OCI-LY7 (cell line): ENCODE data around the gene FOXP1. TPM values are rescaled to one million over a fixed set of nuclear protein-coding genes. Genes with fewer than 3 reads are reported as not detected.

Experiments used
- BruUV-seq: library from RNA; stranded (reverse); fragments of 400-500 nt; replicated peaks from 2 replicates; lab custom pipeline; 2021; lab: Mats Ljungman, UMichigan
- CTCF ChIA-PET: fragments of 300-600 bp; sonication (Branson Sonifier 250); formaldehyde crosslinking; loops from one replicate; lab custom pipeline; 2022; ENCODE audit warnings: antibody characterized with exemption; ENCODE audit not compliant: unreplicated experiment; lab: Charles Lee
- POLR2A ChIA-PET: fragments of 300-600 bp; sonication (Branson Sonifier 250); formaldehyde crosslinking; loops from one replicate; lab custom pipeline; 2022; ENCODE audit warnings: antibody characterized with exemption; lab: Charles Lee
- DNase-seq: peaks from one replicate; pipeline ENCODE4 v3.0.0-alpha.2; 2015; ENCODE audit warnings: low spot score
- H2AFZ ChIP-seq: fragments of 200-600 bp; sonication (generic), shearing (Covaris generic); 2 replicates; pipeline ENCODE4 v1.6.1; 2014; ENCODE audit warnings: mild to moderate bottlenecking, antibody characterized with exemption, low read length, moderate library complexity
- H3K27ac ChIP-seq: fragments of 200-600 bp; sonication (generic); 2 replicates; pipeline ENCODE4 v1.5.1; 2014; ENCODE audit warnings: mixed run types, low read depth, mild to moderate bottlenecking, moderate library complexity, low read length, inconsistent platforms; ENCODE audit not compliant: poor library complexity, severe bottlenecking
- H3K36me3 ChIP-seq: fragments of 200-600 bp; sonication (generic); 2 replicates; pipeline ENCODE4 v1.6.1; 2014; ENCODE audit warnings: mild to moderate bottlenecking, antibody characterized with exemption, low read length, moderate library complexity, mixed read lengths; ENCODE audit not compliant: insufficient read depth
- H3K4me1 ChIP-seq: fragments of 200-600 bp; sonication (generic); 2 replicates; pipeline ENCODE4 v1.5.1; 2014; ENCODE audit warnings: mild to moderate bottlenecking, low read length; ENCODE audit not compliant: insufficient read depth, poor library complexity, severe bottlenecking
- H3K4me2 ChIP-seq: fragments of 200-600 bp; sonication (generic); 2 replicates; pipeline ENCODE4 v1.6.1; 2014; ENCODE audit warnings: mild to moderate bottlenecking, low read length
- H3K4me3 ChIP-seq: fragments of 200-600 bp; sonication (generic); 2 replicates; pipeline ENCODE4 v1.5.1; 2014; ENCODE audit warnings: mild to moderate bottlenecking, low read depth, low read length; ENCODE audit not compliant: poor library complexity, severe bottlenecking
- H3K79me2 ChIP-seq: fragments of 200-600 bp; sonication (generic); 2 replicates; pipeline ENCODE4 v1.6.1; 2016; ENCODE audit warnings: low read depth, mild to moderate bottlenecking, low read length, moderate library complexity, mixed read lengths; ENCODE audit not compliant: insufficient read depth
- H3K9me2 ChIP-seq: fragments of 200-600 bp; sonication (generic); 2 replicates; pipeline ENCODE4 v1.6.1; 2016; ENCODE audit warnings: mild to moderate bottlenecking, low read length, mixed read lengths; ENCODE audit not compliant: insufficient read depth
- H3K9me3 ChIP-seq: fragments of 200-600 bp; sonication (generic); 2 replicates; pipeline ENCODE4 v1.6.1; 2014; ENCODE audit warnings: mild to moderate bottlenecking, mixed run types, low read length, mixed read lengths
- H4K20me1 ChIP-seq: fragments of 200-600 bp; sonication (generic); 2 replicates; pipeline ENCODE4 v1.6.1; 2014; ENCODE audit warnings: mild to moderate bottlenecking, antibody characterized with exemption, low read length, moderate library complexity, mixed read lengths; ENCODE audit not compliant: insufficient read depth
- CTCF ChIP-seq: fragments of 200-600 bp; sonication (generic); conservative IDR thresholded peaks from 2 replicates; pipeline ENCODE4 v1.5.1; 2014; ENCODE audit warnings: mild to moderate bottlenecking, antibody characterized with exemption, low read length, moderate library complexity, mixed read lengths
- EZH2phosphoT487 ChIP-seq: fragments of 200-600 bp; sonication (generic); IDR thresholded peaks from 2 replicates; pipeline ENCODE4 v1.6.1; 2018; ENCODE audit warnings: low read depth, borderline replicate concordance, mild to moderate bottlenecking, mixed run types, antibody characterized with exemption, low read length, moderate library complexity, mixed read lengths
- intact Hi-C: fragments of 100-400 bp; cut with micrococcal nuclease; formaldehyde crosslinking; loops from one replicate; pipeline ENCODE4 v1.10.0; 2022; ENCODE audit not compliant: unreplicated experiment
- total RNA-seq, 2 experiments: library from RNA; depleted of rRNA in 1 of 2; stranded (reverse); fragments of >200 nt in 1 of 2; shearing (Covaris generic) in 1 of 2; gene quantifications; 2 replicates each; pipeline ENCODE4 v1.2.3, GENCODE V29; 2014 to 2022

Gene FOXP1
- total RNA-seq, 2 experiments from 2014 or later, result 87.3 to 151 TPM

GRCh38 chr3:71309342-71309741, 274.2 kb downstream of the FOXP1 start:
- no peak for DNase-seq
- H3K9me3 ChIP-seq, result no peaks in the 10 kb centered on the region
- no peaks in the 10 kb centered on the region for H3K4me1 ChIP-seq
- no peak for TF ChIP-seq CTCF
- TF ChIP-seq EZH2phosphoT487, result no peak
- no peaks in the 10 kb centered on the region for H3K79me2 ChIP-seq
- no peak overlapping the region for H3K4me3 ChIP-seq
- H3K27ac ChIP-seq, result no peak overlapping the region
- ChIA-PET POLR2A (interaction anchor here (0.7 kb wide), 1 partner anchor 24 kb away, joined by 3 read pairs; no protein-coding TSS in a partner anchor), CTCF (no interaction called here)
- no peaks in the 10 kb centered on the region for H3K9me2 ChIP-seq
- H2AFZ ChIP-seq, result no peak overlapping the region
- H4K20me1 ChIP-seq, result peaks cover 8% of the 10 kb centered on the region
- H3K4me2 ChIP-seq, result no peak overlapping the region
- BruUV-seq, result no TSS peak
- no peaks in the 10 kb centered on the region for H3K36me3 ChIP-seq
- intact Hi-C loops, result no loop called here

DNA sequence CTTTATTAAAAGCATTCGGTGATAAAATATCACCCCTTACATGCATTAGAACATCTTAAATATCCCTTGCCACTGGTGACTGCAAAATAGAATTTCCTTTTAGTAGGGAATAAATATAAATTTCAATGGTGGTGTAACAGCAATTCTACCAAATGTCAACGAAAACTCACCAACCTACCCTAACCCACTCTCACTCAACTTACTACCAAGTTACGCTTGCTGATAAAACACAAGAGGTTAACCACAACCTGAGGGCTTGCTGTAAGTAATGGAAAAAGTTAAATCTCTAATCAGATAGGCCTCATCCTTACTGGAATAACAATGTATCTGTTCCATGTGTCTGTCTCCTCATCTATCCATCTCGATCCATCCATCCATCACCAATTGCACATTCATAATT, 274.7 kb downstream of the FOXP1 start:
- no peaks in the 10 kb centered on the region for H3K9me2 ChIP-seq
- peaks cover 8% of the 10 kb centered on the region for H4K20me1 ChIP-seq
- H3K36me3 ChIP-seq, result no peaks in the 10 kb centered on the region
- H2AFZ ChIP-seq, result no peak overlapping the region
- no peaks in the 10 kb centered on the region for H3K9me3 ChIP-seq
- POLR2A ChIA-PET, result interaction anchor here (0.7 kb wide), 1 partner anchor 24 kb away, joined by 3 read pairs; no protein-coding TSS in a partner anchor
- no peaks in the 10 kb centered on the region for H3K79me2 ChIP-seq
- intact Hi-C loops, result no loop called here
- CTCF ChIA-PET, result no interaction called here
- no peak overlapping the region for H3K27ac ChIP-seq
- no peaks in the 10 kb centered on the region for H3K4me1 ChIP-seq
- no peak for DNase-seq
- no TSS peak for BruUV-seq
- no peak overlapping the region for H3K4me3 ChIP-seq
- no peak overlapping the region for H3K4me2 ChIP-seq
- TF ChIP-seq EZH2phosphoT487, result no peak
- TF ChIP-seq CTCF, result no peak

- TF ChIP-seq EZH2phosphoT487 (no peak), CTCF (no peak)
- Histone ChIP-seq H3K4me3 (no peak overlapping the region), H4K20me1 (peaks cover 8% of the 10 kb centered on the region), H3K79me2 (no peaks in the 10 kb centered on the region), H3K9me3 (no peaks in the 10 kb centered on the region), H3K4me2 (no peak overlapping the region), H3K9me2 (no peaks in the 10 kb centered on the region), H3K36me3 (no peaks in the 10 kb centered on the region), H3K27ac (no peak overlapping the region), H2AFZ (no peak overlapping the region), H3K4me1 (no peaks in the 10 kb centered on the region)
- no TSS peak for BruUV-seq
- intact Hi-C loops, result no loop called here
- DNase-seq, result no peak
- ChIA-PET POLR2A (interaction anchor here (0.7 kb wide), 1 partner anchor 8 kb away, joined by 3 read pairs; no protein-coding TSS in a partner anchor), CTCF (no interaction called here)
These were observed 275.4 kb downstream of the FOXP1 start for GRCh38 chr3:71307991-71308697.
